PFSK-1 (cell line): ENCODE data around the gene TRHDE.

Experiments
- POLR2AphosphoS5 ChIP-seq: IDR thresholded peaks from 2 replicates; pipeline ENCODE4 v1.6.1; 2012; ENCODE audit warnings: low read depth, mild to moderate bottlenecking, control low read depth, low read length, moderate library complexity
- TF ChIP-seq, protein P1 (sequence below), 2 experiments: IDR thresholded peaks; 2 replicates each; pipeline versions ENCODE4 v1.6.1 to v1.8.0; 2011 to 2012; ENCODE audit warnings: low read depth in 2 of 2, low read length in 2 of 2, control low read depth in 1 of 2, inconsistent platforms in 1 of 2, mild to moderate bottlenecking in 1 of 2, moderate library complexity in 1 of 2; ENCODE audit not compliant: insufficient read depth in 1 of 2

DNA sequence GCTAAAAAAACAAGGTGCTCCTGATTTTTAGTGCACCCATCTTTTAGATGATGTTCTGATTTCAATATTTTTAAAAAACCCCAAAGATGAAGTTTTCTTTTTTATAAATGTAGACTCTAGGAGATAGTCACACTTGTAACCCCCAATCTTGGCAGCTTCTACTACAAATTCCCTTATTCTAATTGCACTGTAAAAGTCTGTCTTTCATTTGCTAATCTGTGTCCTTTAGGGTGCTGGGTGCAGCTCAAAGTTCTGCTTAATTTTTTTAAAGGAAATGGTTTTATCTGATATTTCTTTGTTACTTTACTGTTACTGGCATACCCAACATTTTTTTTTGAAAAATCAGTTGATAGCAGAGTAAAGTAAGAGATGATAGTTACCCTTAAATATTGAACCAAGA lies 172.0 kb downstream of the TRHDE start:
- TF ChIP-seq, protein P1, sequence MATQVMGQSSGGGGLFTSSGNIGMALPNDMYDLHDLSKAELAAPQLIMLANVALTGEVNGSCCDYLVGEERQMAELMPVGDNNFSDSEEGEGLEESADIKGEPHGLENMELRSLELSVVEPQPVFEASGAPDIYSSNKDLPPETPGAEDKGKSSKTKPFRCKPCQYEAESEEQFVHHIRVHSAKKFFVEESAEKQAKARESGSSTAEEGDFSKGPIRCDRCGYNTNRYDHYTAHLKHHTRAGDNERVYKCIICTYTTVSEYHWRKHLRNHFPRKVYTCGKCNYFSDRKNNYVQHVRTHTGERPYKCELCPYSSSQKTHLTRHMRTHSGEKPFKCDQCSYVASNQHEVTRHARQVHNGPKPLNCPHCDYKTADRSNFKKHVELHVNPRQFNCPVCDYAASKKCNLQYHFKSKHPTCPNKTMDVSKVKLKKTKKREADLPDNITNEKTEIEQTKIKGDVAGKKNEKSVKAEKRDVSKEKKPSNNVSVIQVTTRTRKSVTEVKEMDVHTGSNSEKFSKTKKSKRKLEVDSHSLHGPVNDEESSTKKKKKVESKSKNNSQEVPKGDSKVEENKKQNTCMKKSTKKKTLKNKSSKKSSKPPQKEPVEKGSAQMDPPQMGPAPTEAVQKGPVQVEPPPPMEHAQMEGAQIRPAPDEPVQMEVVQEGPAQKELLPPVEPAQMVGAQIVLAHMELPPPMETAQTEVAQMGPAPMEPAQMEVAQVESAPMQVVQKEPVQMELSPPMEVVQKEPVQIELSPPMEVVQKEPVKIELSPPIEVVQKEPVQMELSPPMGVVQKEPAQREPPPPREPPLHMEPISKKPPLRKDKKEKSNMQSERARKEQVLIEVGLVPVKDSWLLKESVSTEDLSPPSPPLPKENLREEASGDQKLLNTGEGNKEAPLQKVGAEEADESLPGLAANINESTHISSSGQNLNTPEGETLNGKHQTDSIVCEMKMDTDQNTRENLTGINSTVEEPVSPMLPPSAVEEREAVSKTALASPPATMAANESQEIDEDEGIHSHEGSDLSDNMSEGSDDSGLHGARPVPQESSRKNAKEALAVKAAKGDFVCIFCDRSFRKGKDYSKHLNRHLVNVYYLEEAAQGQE (IDR thresholded peaks at IDR 0.05; ENCODE audit: insufficient read depth in 1 of 2, low read depth in 2 of 2, low read length in 2 of 2): no peak
- no peak for TF ChIP-seq POLR2AphosphoS5
